KOPT-K1 (cell line): ENCODE measurements around the gene ULBP3.

Experiments
- H3K27ac ChIP-seq: fragments of 200-600 bp; sonication (generic); 2 replicates; pipeline ENCODE4 v1.5.1; 2016; ENCODE audit warnings: antibody characterized with exemption, mild to moderate bottlenecking, low read depth, low read length; ENCODE audit not compliant: poor library complexity, severe bottlenecking
- H3K36me3 ChIP-seq: fragments of 200-600 bp; sonication (generic); 2 replicates; pipeline ENCODE4 v1.5.1; 2017; ENCODE audit warnings: antibody characterized with exemption, mild to moderate bottlenecking, low read length, moderate library complexity; ENCODE audit not compliant: insufficient read depth
- H3K9me3 ChIP-seq: fragments of 200-600 bp; sonication (generic); 2 replicates; pipeline ENCODE4 v1.5.1; 2017; ENCODE audit warnings: antibody characterized with exemption, low read length, mild to moderate bottlenecking; ENCODE audit not compliant: insufficient read depth, poor library complexity, severe bottlenecking

The ULBP3 gene

GRCh38 chr6:150068720-150069648 is at the start of gene ULBP3:
Gene ULBP3 (minus strand): TSS chr6:150069121. CDS start chr6:150069066, 55 bp downstream.
- no peak within 1 kb of the TSS for H3K27ac ChIP-seq
- no peaks in the 10 kb centered on the region for H3K36me3 ChIP-seq
- no peaks in the 10 kb centered on the region for H3K9me3 ChIP-seq

- H3K36me3 ChIP-seq: no peaks in the 10 kb centered on the region
Observed at GRCh38 chr6:150118627-150119026, 49.7 kb upstream of the ULBP3 start.

GRCh38 chr6:150118203-150118602 is 49.3 kb upstream of the ULBP3 start:
- Histone ChIP-seq H3K27ac (no peak overlapping the region), H3K36me3 (no peaks in the 10 kb centered on the region), H3K9me3 (no peaks in the 10 kb centered on the region)

More at GRCh38 chr6:150118627-150119026, 49.7 kb upstream of the ULBP3 start:
- no peak overlapping the region for H3K27ac ChIP-seq
- H3K9me3 ChIP-seq: no peaks in the 10 kb centered on the region

- Histone ChIP-seq H3K27ac (no peak overlapping the region), H3K9me3 (no peaks in the 10 kb centered on the region)
Observed at GRCh38 chr6:150116200-150116800, 47.4 kb upstream of the ULBP3 start.

GRCh38 chr6:150115769-150116168 is 46.8 kb upstream of the ULBP3 start:
- H3K27ac ChIP-seq: no peak overlapping the region
- H3K9me3 ChIP-seq: no peaks in the 10 kb centered on the region
- H3K36me3 ChIP-seq: no peaks in the 10 kb centered on the region

More at GRCh38 chr6:150116200-150116800, 47.4 kb upstream of the ULBP3 start:
- no peaks in the 10 kb centered on the region for H3K36me3 ChIP-seq

GRCh38 chr6:150112233-150112632 is 43.3 kb upstream of the ULBP3 start:
- Histone ChIP-seq H3K36me3 (no peaks in the 10 kb centered on the region), H3K27ac (no peak overlapping the region), H3K9me3 (no peaks in the 10 kb centered on the region)

- Histone ChIP-seq H3K9me3 (no peaks in the 10 kb centered on the region), H3K36me3 (no peaks in the 10 kb centered on the region)
Observed at GRCh38 chr6:150102750-150103270, 33.9 kb upstream of the ULBP3 start.

GRCh38 chr6:150100745-150101144 is 31.8 kb upstream of the ULBP3 start:
- no peak overlapping the region for H3K27ac ChIP-seq
- H3K9me3 ChIP-seq: no peaks in the 10 kb centered on the region
- H3K36me3 ChIP-seq: no peaks in the 10 kb centered on the region

More at GRCh38 chr6:150102750-150103270, 33.9 kb upstream of the ULBP3 start:
- no peak overlapping the region for H3K27ac ChIP-seq

- Histone ChIP-seq H3K36me3 (no peaks in the 10 kb centered on the region), H3K27ac (no peak overlapping the region), H3K9me3 (no peaks in the 10 kb centered on the region)
Observed at GRCh38 chr6:150099953-150100352, 31.0 kb upstream of the ULBP3 start.

GRCh38 chr6:150099546-150099945 is 30.6 kb upstream of the ULBP3 start:
- Histone ChIP-seq H3K9me3 (no peaks in the 10 kb centered on the region), H3K27ac (no peak overlapping the region), H3K36me3 (no peaks in the 10 kb centered on the region)

- Histone ChIP-seq H3K9me3 (no peaks in the 10 kb centered on the region), H3K36me3 (no peaks in the 10 kb centered on the region), H3K27ac (no peak overlapping the region)
Observed at GRCh38 chr6:150098155-150098554, 29.2 kb upstream of the ULBP3 start.

GRCh38 chr6:150093397-150093796 is 24.5 kb upstream of the ULBP3 start:
- H3K9me3 ChIP-seq: no peaks in the 10 kb centered on the region
- no peak overlapping the region for H3K27ac ChIP-seq
- no peaks in the 10 kb centered on the region for H3K36me3 ChIP-seq

GRCh38 chr6:150091476-150091875 is 22.6 kb upstream of the ULBP3 start:
- Histone ChIP-seq H3K9me3 (no peaks in the 10 kb centered on the region), H3K27ac (no peak overlapping the region), H3K36me3 (no peaks in the 10 kb centered on the region)

- Histone ChIP-seq H3K36me3 (no peaks in the 10 kb centered on the region), H3K27ac (no peak overlapping the region), H3K9me3 (no peaks in the 10 kb centered on the region)
Observed at GRCh38 chr6:150090328-150090727, 21.4 kb upstream of the ULBP3 start.

GRCh38 chr6:150088481-150089154 is 19.7 kb upstream of the ULBP3 start:
- H3K36me3 ChIP-seq: no peaks in the 10 kb centered on the region
- H3K9me3 ChIP-seq: no peaks in the 10 kb centered on the region
- H3K27ac ChIP-seq: no peak overlapping the region
